GM06990 (cell line): ENCODE results near the gene KIF13A.

ENCODE experiments used
- DNase-seq: peaks from one replicate; pipeline ENCODE4 v3.0.0-alpha.2; 2011; ENCODE audit not compliant: insufficient read length; ENCODE audit errors: extremely low read depth
- H3K27me3 ChIP-seq: replicated peaks from 2 replicates; pipeline ENCODE4 v1.6.0; 2011; ENCODE audit warnings: low read length; ENCODE audit not compliant: control insufficient read depth, insufficient read depth
- H3K36me3 ChIP-seq: 2 replicates; pipeline ENCODE4 v1.5.1; 2011; ENCODE audit warnings: low read length; ENCODE audit not compliant: control insufficient read depth, insufficient read depth
- H3K4me3 ChIP-seq: replicated peaks from 2 replicates; pipeline ENCODE4 v1.5.1; 2011; ENCODE audit warnings: low read depth, mild to moderate bottlenecking, control low read depth, low read length
- TF ChIP-seq, protein P1 (sequence below): IDR thresholded peaks from 2 replicates; pipeline ENCODE4 v1.5.1; 2011; ENCODE audit warnings: low read length, control low read depth, mild to moderate bottlenecking, inconsistent platforms; ENCODE audit not compliant: insufficient read depth, poor library complexity, severe bottlenecking

KIF13A gene

DNA sequence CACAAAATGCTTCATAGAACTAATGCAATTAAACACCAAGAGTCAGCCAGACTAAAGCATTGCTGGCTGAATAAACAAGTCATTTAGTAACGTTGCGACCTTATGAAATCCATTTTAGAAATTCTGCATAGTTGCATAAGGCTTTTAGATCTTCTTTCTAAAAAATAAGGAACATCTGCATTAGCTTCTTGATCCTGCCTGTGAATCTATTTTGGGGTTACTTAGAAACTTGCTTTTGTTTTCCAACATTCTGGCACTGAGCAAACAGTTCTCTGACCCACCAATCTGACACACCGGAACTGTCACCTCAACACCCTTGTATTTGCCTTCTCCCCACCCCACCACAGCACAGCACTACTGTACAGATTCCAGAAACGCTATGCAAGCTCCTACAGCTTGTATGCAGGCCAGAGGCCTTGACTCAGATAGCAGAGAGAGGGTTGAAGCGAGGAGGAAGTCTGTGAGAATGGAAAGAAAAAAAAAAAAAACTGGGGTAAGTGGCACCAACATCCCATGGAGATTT lies 55.0 kb downstream of the KIF13A start:
- no peak overlapping the region for H3K4me3 ChIP-seq
- TF ChIP-seq, protein P1, sequence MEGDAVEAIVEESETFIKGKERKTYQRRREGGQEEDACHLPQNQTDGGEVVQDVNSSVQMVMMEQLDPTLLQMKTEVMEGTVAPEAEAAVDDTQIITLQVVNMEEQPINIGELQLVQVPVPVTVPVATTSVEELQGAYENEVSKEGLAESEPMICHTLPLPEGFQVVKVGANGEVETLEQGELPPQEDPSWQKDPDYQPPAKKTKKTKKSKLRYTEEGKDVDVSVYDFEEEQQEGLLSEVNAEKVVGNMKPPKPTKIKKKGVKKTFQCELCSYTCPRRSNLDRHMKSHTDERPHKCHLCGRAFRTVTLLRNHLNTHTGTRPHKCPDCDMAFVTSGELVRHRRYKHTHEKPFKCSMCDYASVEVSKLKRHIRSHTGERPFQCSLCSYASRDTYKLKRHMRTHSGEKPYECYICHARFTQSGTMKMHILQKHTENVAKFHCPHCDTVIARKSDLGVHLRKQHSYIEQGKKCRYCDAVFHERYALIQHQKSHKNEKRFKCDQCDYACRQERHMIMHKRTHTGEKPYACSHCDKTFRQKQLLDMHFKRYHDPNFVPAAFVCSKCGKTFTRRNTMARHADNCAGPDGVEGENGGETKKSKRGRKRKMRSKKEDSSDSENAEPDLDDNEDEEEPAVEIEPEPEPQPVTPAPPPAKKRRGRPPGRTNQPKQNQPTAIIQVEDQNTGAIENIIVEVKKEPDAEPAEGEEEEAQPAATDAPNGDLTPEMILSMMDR: no peak
- H3K27me3 ChIP-seq: no peaks in the 10 kb centered on the region
- no peaks in the 10 kb centered on the region for H3K36me3 ChIP-seq
- DNase-seq: no peak

DNA sequence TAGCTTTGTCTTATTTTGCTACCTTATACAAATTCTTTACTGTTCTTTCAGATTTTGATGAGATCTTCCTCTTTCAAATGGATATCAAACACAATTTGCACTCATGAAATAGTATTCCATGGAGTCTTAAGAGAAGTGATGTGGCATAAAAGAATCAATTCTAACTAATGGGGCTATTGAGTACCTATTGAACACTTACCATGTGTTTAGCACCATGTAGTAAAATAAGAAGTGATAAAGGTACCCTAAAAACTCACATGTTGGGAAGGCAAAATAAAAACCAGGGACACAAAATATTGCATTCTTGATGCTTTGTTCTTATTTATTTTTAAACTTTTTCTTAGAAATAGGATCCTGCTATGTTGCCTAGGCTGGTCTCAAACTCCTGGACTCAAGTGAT lies 56.2 kb downstream of the KIF13A start:
- Histone ChIP-seq H3K4me3 (no peak overlapping the region), H3K27me3 (no peaks in the 10 kb centered on the region), H3K36me3 (no peaks in the 10 kb centered on the region)
- no peak for DNase-seq
- TF ChIP-seq, protein P1: no peak

- H3K4me3 ChIP-seq: no peak overlapping the region
- TF ChIP-seq, protein P1: no peak
- H3K27me3 ChIP-seq: no peaks in the 10 kb centered on the region
- DNase-seq: no peak
- no peaks in the 10 kb centered on the region for H3K36me3 ChIP-seq
Observed at GRCh38 chr6:17930321-17930993, 57.0 kb downstream of the KIF13A start.

DNA sequence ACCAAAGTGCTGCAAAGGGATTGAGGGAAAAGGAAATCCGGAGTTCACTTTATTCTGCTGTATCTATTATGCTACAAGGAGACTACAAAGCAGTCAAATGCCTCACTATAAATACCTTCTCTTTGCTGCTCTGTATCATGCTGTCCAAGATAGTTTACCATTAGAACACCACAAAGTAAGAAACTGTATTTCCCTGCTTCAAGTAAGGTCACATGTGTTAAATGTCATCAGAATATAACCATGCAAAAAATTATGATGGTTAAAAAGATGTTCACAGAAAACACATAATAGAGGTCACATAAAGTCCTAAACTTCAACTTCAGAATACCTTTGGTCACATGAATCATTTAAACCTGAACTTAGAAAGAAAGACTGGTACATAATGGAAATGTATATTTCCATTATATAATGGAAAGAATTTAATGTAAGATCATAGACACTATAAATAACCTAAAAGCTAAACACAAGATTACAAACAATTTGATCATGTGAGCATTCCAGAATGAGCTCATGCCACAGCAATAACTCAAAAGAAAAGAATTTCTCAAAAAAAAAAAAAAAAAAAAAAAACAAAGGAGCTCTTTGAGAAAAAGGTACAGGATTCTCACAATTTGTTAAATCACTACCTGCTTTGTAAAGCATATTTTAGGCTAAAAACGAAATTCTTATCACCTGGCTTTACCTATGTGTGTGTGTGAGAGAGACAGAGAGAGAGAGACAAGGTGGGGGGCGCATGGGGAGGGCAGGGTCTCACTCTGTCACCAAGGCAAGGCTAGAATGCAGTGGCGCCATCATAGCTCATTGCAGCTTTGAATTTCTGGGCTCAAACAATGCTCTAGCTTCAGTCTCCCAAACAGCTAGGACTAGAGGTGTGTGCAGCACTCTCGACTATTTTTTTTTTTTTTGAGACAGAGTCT lies 58.7 kb downstream of the KIF13A start:
- Histone ChIP-seq H3K27me3 (no peaks in the 10 kb centered on the region), H3K36me3 (no peaks in the 10 kb centered on the region), H3K4me3 (no peak overlapping the region)
- TF ChIP-seq, protein P1: no peak
- no peak for DNase-seq

GRCh38 chr6:17927705-17928104 lies 59.7 kb downstream of the KIF13A start:
- Histone ChIP-seq H3K4me3 (no peak overlapping the region), H3K27me3 (no peaks in the 10 kb centered on the region), H3K36me3 (no peaks in the 10 kb centered on the region)
- no peak for DNase-seq
- TF ChIP-seq, protein P1: no peak
